ENCODE data around the gene DPEP3.

DNA sequence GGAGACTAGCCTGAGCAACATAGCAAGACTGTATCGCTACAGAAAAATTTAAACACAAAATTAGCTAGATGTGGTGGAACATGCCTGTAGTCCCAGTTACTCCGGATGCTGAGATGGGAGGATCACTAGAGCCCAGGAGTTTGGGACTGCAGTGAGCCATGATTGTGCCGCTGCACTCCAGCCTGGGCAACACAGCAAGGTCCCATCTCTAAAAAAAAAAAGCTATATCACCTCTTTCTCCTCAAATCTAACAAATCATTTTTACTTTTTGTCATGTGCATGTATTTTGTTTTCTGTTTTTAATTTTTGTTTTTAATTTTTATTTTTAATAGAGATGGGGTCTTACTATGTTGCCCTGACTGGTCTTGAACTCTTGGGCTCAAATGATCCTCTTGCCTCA is 48.7 kb upstream of the DPEP3 start:
- TF ChIP-seq, protein P1, sequence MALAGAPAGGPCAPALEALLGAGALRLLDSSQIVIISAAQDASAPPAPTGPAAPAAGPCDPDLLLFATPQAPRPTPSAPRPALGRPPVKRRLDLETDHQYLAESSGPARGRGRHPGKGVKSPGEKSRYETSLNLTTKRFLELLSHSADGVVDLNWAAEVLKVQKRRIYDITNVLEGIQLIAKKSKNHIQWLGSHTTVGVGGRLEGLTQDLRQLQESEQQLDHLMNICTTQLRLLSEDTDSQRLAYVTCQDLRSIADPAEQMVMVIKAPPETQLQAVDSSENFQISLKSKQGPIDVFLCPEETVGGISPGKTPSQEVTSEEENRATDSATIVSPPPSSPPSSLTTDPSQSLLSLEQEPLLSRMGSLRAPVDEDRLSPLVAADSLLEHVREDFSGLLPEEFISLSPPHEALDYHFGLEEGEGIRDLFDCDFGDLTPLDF (CRISPR knock-in tag; IDR thresholded peaks at IDR 0.05), result no peak
- TF ChIP-seq, protein P2, sequence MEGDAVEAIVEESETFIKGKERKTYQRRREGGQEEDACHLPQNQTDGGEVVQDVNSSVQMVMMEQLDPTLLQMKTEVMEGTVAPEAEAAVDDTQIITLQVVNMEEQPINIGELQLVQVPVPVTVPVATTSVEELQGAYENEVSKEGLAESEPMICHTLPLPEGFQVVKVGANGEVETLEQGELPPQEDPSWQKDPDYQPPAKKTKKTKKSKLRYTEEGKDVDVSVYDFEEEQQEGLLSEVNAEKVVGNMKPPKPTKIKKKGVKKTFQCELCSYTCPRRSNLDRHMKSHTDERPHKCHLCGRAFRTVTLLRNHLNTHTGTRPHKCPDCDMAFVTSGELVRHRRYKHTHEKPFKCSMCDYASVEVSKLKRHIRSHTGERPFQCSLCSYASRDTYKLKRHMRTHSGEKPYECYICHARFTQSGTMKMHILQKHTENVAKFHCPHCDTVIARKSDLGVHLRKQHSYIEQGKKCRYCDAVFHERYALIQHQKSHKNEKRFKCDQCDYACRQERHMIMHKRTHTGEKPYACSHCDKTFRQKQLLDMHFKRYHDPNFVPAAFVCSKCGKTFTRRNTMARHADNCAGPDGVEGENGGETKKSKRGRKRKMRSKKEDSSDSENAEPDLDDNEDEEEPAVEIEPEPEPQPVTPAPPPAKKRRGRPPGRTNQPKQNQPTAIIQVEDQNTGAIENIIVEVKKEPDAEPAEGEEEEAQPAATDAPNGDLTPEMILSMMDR (IDR thresholded peaks at IDR 0.05), result no peak
- TF ChIP-seq ETV6 (CRISPR knock-in tag; IDR thresholded peaks at IDR 0.05) (no peak), KAT7 (CRISPR knock-in tag; IDR thresholded peaks at IDR 0.05; ENCODE audit: borderline replicate concordance) (no peak), GRHL2 (CRISPR knock-in tag; IDR thresholded peaks at IDR 0.05; ENCODE audit: insufficient replicate concordance, severe bottlenecking) (no peak), ZNF671 (CRISPR knock-in tag; IDR thresholded peaks at IDR 0.05) (no peak)
- TF ChIP-seq, protein P3, sequence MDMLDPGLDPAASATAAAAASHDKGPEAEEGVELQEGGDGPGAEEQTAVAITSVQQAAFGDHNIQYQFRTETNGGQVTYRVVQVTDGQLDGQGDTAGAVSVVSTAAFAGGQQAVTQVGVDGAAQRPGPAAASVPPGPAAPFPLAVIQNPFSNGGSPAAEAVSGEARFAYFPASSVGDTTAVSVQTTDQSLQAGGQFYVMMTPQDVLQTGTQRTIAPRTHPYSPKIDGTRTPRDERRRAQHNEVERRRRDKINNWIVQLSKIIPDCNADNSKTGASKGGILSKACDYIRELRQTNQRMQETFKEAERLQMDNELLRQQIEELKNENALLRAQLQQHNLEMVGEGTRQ (CRISPR knock-in tag; IDR thresholded peaks at IDR 0.05), result no peak

All from WTC11 (cell line).